Activated B cell treated with CpG ODN at 0.5 μM for 24 hours (primary cell): ENCODE results near the gene SP140. TPM values are rescaled to one million over a fixed set of nuclear protein-coding genes. Genes with fewer than 3 reads are reported as not detected.

Source experiments
- ATAC-seq: fragments of 200-7000 bp; cut with Tn5 transposase; one replicate; pipeline ENCODE4 v1.10.0; 2021; ENCODE audit warnings: low read depth, mild to moderate bottlenecking, moderate library complexity
- CTCF ChIA-PET: fragments of 350-600 bp; sonication (Branson Sonifier 250); formaldehyde crosslinking; loops from one replicate; lab custom pipeline; 2021; ENCODE audit warnings: antibody characterized with exemption; lab: Charles Lee
- POLR2A ChIA-PET: fragments of 350-600 bp; sonication (Branson Sonifier 250); formaldehyde crosslinking; loops from one replicate; lab custom pipeline; 2021; ENCODE audit warnings: antibody characterized with exemption; lab: Charles Lee
- DNase-seq: peaks from one replicate; pipeline ENCODE4 v3.0.0; 2022
- H3K27ac Mint-ChIP-seq: one replicate; pipeline ENCODE4 v1.8.0; 2020; ENCODE audit warnings: mixed read lengths
- H3K27me3 Mint-ChIP-seq: one replicate; pipeline ENCODE4 v1.8.0; 2021; ENCODE audit warnings: mixed read lengths
- H3K36me3 Mint-ChIP-seq: one replicate; pipeline ENCODE4 v1.8.0; 2021; ENCODE audit warnings: low read depth, mixed read lengths
- H3K4me1 Mint-ChIP-seq: one replicate; pipeline ENCODE4 v1.8.0; 2021; ENCODE audit warnings: mixed read lengths
- H3K4me3 Mint-ChIP-seq: one replicate; pipeline ENCODE4 v1.8.0; 2020; ENCODE audit warnings: mild to moderate bottlenecking, mixed read lengths
- H3K9me3 Mint-ChIP-seq: one replicate; pipeline ENCODE4 v1.8.0; 2020; ENCODE audit warnings: mixed read lengths
- CTCF ChIP-seq: fragments of 200-600 bp; IDR thresholded peaks from one replicate; pipeline ENCODE4 v1.8.0; 2022; ENCODE audit warnings: antibody characterized with exemption, mild to moderate bottlenecking
- intact Hi-C: fragments of 100-400 bp; cut with micrococcal nuclease; formaldehyde crosslinking; loops from one replicate; pipeline ENCODE4 v1.15.1; 2024
- total RNA-seq: library from RNA; stranded (reverse); gene quantifications from 2 replicates; pipeline ENCODE4 v1.2.3, GENCODE V29; 2022

SP140 gene
- total RNA-seq, 1 donor from 2014 or later = 330 TPM

- ATAC-seq (no peak), DNase-seq (no peak)
- Mint-ChIP-seq H3K4me1 (peaks cover 42% of the 10 kb centered on the region), H3K4me3 (no peak overlapping the region), H3K27me3 (no peaks in the 10 kb centered on the region), H3K36me3 (peaks cover 58% of the 10 kb centered on the region), H3K9me3 (peaks cover 19% of the 10 kb centered on the region), H3K27ac (peak overlapping the region; percentile 71)
- ChIA-PET CTCF (no interaction called here), POLR2A (no interaction called here)
- intact Hi-C loops = no loop called here
- TF ChIP-seq CTCF = no peak
These were observed 118.2 kb downstream of the SP140 start for GRCh38 chr2:230343747-230344146.

- intact Hi-C loops = no loop called here
- ATAC-seq = no peak
These were observed 120.9 kb downstream of the SP140 start for GRCh38 chr2:230346465-230346864.

GRCh38 chr2:230346921-230347533 is 121.5 kb downstream of the SP140 start:
- peaks cover 19% of the 10 kb centered on the region for H3K9me3 Mint-ChIP-seq
- H3K27me3 Mint-ChIP-seq = no peaks in the 10 kb centered on the region
- H3K27ac Mint-ChIP-seq = peak overlapping the region; percentile 81
- H3K4me3 Mint-ChIP-seq = no peak overlapping the region
- no peak for ATAC-seq
- H3K36me3 Mint-ChIP-seq = peaks cover 77% of the 10 kb centered on the region
- DNase-seq = no peak
- TF ChIP-seq CTCF = no peak
- ChIA-PET CTCF (no interaction called here), POLR2A (interaction anchor here (0.6 to 1.4 kb wide), 3 partner anchors 20 to 100 kb away, joined by 3 to 4 read pairs (median 4); partner anchors contain the start of gene SP140L)
- intact Hi-C loops = no loop called here
- peaks cover 56% of the 10 kb centered on the region for H3K4me1 Mint-ChIP-seq

More at GRCh38 chr2:230346465-230346864, 120.9 kb downstream of the SP140 start:
- Mint-ChIP-seq H3K36me3 (peaks cover 75% of the 10 kb centered on the region), H3K4me1 (peaks cover 56% of the 10 kb centered on the region), H3K27me3 (no peaks in the 10 kb centered on the region), H3K27ac (no peak overlapping the region), H3K4me3 (no peak overlapping the region), H3K9me3 (peaks cover 19% of the 10 kb centered on the region)
- POLR2A ChIA-PET = interaction anchor here (1.2 kb wide), 1 partner anchor 101 kb away, joined by 4 read pairs; no protein-coding TSS in a partner anchor
- CTCF ChIA-PET = no interaction called here
- no peak for DNase-seq
- TF ChIP-seq CTCF = no peak

- CTCF ChIA-PET = no interaction called here
- Mint-ChIP-seq H3K27me3 (no peaks in the 10 kb centered on the region), H3K36me3 (peaks cover 74% of the 10 kb centered on the region), H3K9me3 (peaks cover 19% of the 10 kb centered on the region), H3K4me1 (peaks cover 54% of the 10 kb centered on the region), H3K27ac (peak overlapping the region; percentile 81), H3K4me3 (peak overlapping the region; percentile 28)
- intact Hi-C loops = loop anchor here (2.0 kb wide), 1 partner anchor 15 kb away; no protein-coding TSS in a partner anchor
- ATAC-seq (peak; percentile 74), DNase-seq (no peak)
- POLR2A ChIA-PET = interaction anchor here (0.6 to 1.4 kb wide), 3 partner anchors 19 to 99 kb away, joined by 3 to 4 read pairs (median 4); partner anchors contain the start of gene SP140L
- no peak for TF ChIP-seq CTCF
These were observed 122.2 kb downstream of the SP140 start for GRCh38 chr2:230347659-230348305.

- DNase-seq = no peak
- Mint-ChIP-seq H3K27ac (peak overlapping the region; percentile 30), H3K4me1 (peaks cover 50% of the 10 kb centered on the region), H3K4me3 (no peak overlapping the region), H3K9me3 (peaks cover 17% of the 10 kb centered on the region), H3K36me3 (peaks cover 65% of the 10 kb centered on the region), H3K27me3 (no peaks in the 10 kb centered on the region)
- intact Hi-C loops = loop anchor here (2.0 kb wide), 1 partner anchor 14 kb away; no protein-coding TSS in a partner anchor
- ChIA-PET CTCF (no interaction called here), POLR2A (interaction anchor here (0.6 kb wide), 1 partner anchor 91 kb away, joined by 3 read pairs; no protein-coding TSS in a partner anchor)
- TF ChIP-seq CTCF = no peak
- no peak for ATAC-seq
These were observed 123.3 kb downstream of the SP140 start for GRCh38 chr2:230348787-230349186.
